IMR-90 (cell line): ENCODE measurements around the gene DAD1. TPM values are rescaled to one million over a fixed set of nuclear protein-coding genes. Genes with fewer than 3 reads are reported as not detected.

ENCODE experiments used
- ATAC-seq: fragments of 200-7000 bp; cut with Tn5 transposase; 2 replicates; pipeline ENCODE4 v1.9.1; 2020; ENCODE audit warnings: low read depth, mild to moderate bottlenecking, moderate library complexity
- BruUV-seq: library from RNA; stranded (reverse); fragments of 400-500 nt; replicated peaks from 2 replicates; lab custom pipeline; 2021; lab: Mats Ljungman, UMichigan
- CTCF ChIA-PET: fragments of 300-600 bp; formaldehyde crosslinking; extraction: SDS; loops from one replicate; lab custom pipeline; 2021; ENCODE audit warnings: antibody characterized with exemption; lab: Yijun Ruan, JAX
- POLR2A ChIA-PET: fragments of 300-600 bp; sonication (Branson Sonifier 250); formaldehyde crosslinking; loops from one replicate; lab custom pipeline; 2022; ENCODE audit warnings: antibody characterized with exemption; ENCODE audit not compliant: unreplicated experiment; lab: Charles Lee
- DNase-seq: peaks from one replicate; pipeline ENCODE4 v3.0.0; 2013
- H2AFZ ChIP-seq: replicated peaks from 2 replicates; pipeline ENCODE3; 2013; ENCODE audit warnings: low read length, mild to moderate bottlenecking; ENCODE audit not compliant: poor library complexity
- H2AK5ac ChIP-seq: 2 replicates; pipeline ENCODE4 v1.6.1; 2013; ENCODE audit warnings: low read depth, low read length, inconsistent platforms
- H2AK9ac ChIP-seq: replicated peaks from 2 replicates; pipeline ENCODE3; 2013; ENCODE audit warnings: mild to moderate bottlenecking, low read depth, low read length, moderate library complexity; ENCODE audit not compliant: poor library complexity
- H2BK120ac ChIP-seq: 2 replicates; pipeline ENCODE4 v1.6.1; 2013; ENCODE audit warnings: low read depth, low read length, inconsistent platforms
- H2BK15ac ChIP-seq: 3 replicates; pipeline ENCODE4 v1.6.1; 2013; ENCODE audit warnings: low read depth, low read length, inconsistent platforms
- H2BK20ac ChIP-seq: 2 replicates; pipeline ENCODE4 v1.6.1; 2013; ENCODE audit warnings: low read depth, mild to moderate bottlenecking, inconsistent platforms, low read length, moderate library complexity
- H2BK5ac ChIP-seq: 2 replicates; pipeline ENCODE4 v1.6.1; 2013; ENCODE audit warnings: mild to moderate bottlenecking, low read depth, low read length, inconsistent platforms; ENCODE audit not compliant: poor library complexity, severe bottlenecking
- H3K14ac ChIP-seq: replicated peaks from 2 replicates; pipeline ENCODE4 v1.6.1; 2013; ENCODE audit warnings: low read depth, low read length, inconsistent platforms
- H3K18ac ChIP-seq: 2 replicates; pipeline ENCODE4 v1.6.1; 2013; ENCODE audit warnings: low read depth, low read length, control low read depth
- H3K23ac ChIP-seq: 2 replicates; pipeline ENCODE4 v1.6.1; 2013; ENCODE audit warnings: low read depth, low read length, inconsistent platforms
- H3K27ac ChIP-seq: 2 replicates; pipeline ENCODE4 v1.5.1; 2013; ENCODE audit warnings: mild to moderate bottlenecking, control low read depth, low read length; ENCODE audit not compliant: insufficient read depth
- H3K27me3 ChIP-seq: 2 replicates; pipeline ENCODE4 v1.6.1; 2013; ENCODE audit warnings: low read length; ENCODE audit not compliant: control insufficient read depth, insufficient read depth
- H3K36me3 ChIP-seq: 2 replicates; pipeline ENCODE4 v1.6.1; 2013; ENCODE audit warnings: low read length, mixed read lengths; ENCODE audit not compliant: control insufficient read depth, insufficient read depth
- H3K4ac ChIP-seq: 2 replicates; pipeline ENCODE4 v1.6.1; 2013; ENCODE audit warnings: low read depth, low read length, inconsistent platforms
- H3K4me1 ChIP-seq: 2 replicates; pipeline ENCODE4 v1.6.1; 2013; ENCODE audit warnings: low read length, mixed read lengths; ENCODE audit not compliant: control insufficient read depth, insufficient read depth
- H3K4me2 ChIP-seq: 2 replicates; pipeline ENCODE4 v1.6.1; 2013; ENCODE audit warnings: low read depth, mild to moderate bottlenecking, control low read depth, low read length, moderate library complexity
- H3K4me3 ChIP-seq: 2 replicates; pipeline ENCODE4 v1.5.1; 2013; ENCODE audit warnings: low read depth, mild to moderate bottlenecking, control low read depth, low read length, moderate library complexity; ENCODE audit not compliant: insufficient read depth
- H3K56ac ChIP-seq: 2 replicates; pipeline ENCODE4 v1.6.1; 2013; ENCODE audit warnings: low read length, inconsistent platforms; ENCODE audit not compliant: insufficient read depth; ENCODE audit errors: extremely low read depth
- H3K79me1 ChIP-seq, 2 experiments: 2 replicates each; pipeline ENCODE4 v1.6.1; 2013; ENCODE audit warnings: low read length in 2 of 2, inconsistent platforms in 1 of 2, low read depth in 1 of 2
- H3K9ac ChIP-seq: 2 replicates; pipeline ENCODE4 v1.6.1; 2013; ENCODE audit warnings: low read depth, low read length, control low read depth
- H3K9me1 ChIP-seq: 2 replicates; pipeline ENCODE4 v1.6.1; 2013; ENCODE audit warnings: low read length, inconsistent platforms; ENCODE audit not compliant: insufficient read depth
- H3K9me3 ChIP-seq: 2 replicates; pipeline ENCODE4 v1.6.1; 2013; ENCODE audit warnings: low read length; ENCODE audit not compliant: control insufficient read depth, insufficient read depth
- H4K20me1 ChIP-seq: 2 replicates; pipeline ENCODE4 v1.6.1; 2013; ENCODE audit warnings: low read length, inconsistent platforms; ENCODE audit not compliant: insufficient read depth
- H4K5ac ChIP-seq: 2 replicates; pipeline ENCODE4 v1.6.1; 2013; ENCODE audit warnings: mild to moderate bottlenecking, low read depth, low read length, control low read depth
- H4K8ac ChIP-seq, 2 experiments: 2 replicates each; pipeline ENCODE4 v1.6.1; 2013; ENCODE audit warnings: low read depth in 2 of 2, low read length in 2 of 2, control low read depth in 1 of 2, inconsistent platforms in 1 of 2
- H4K91ac ChIP-seq: 2 replicates; pipeline ENCODE4 v1.6.1; 2013; ENCODE audit warnings: low read depth, low read length, inconsistent platforms; ENCODE audit not compliant: insufficient read depth
- BHLHE40 ChIP-seq: fragments of 150-350 bp; IDR thresholded peaks from 2 replicates; pipeline ENCODE4 v1.6.1; 2016; ENCODE audit warnings: mild to moderate bottlenecking, low read depth, low read length
- CEBPB ChIP-seq: IDR thresholded peaks from 2 replicates; pipeline ENCODE4 v1.6.1; 2012; ENCODE audit warnings: low read depth, low read length, improper control_type of control experiment
- CTCF ChIP-seq: conservative IDR thresholded peaks from 2 replicates; pipeline ENCODE4 v1.5.1; 2012; ENCODE audit warnings: mild to moderate bottlenecking, low read depth, low read length, improper control_type of control experiment
- MAZ ChIP-seq: IDR thresholded peaks from 2 replicates; pipeline ENCODE4 v1.6.1; 2012; ENCODE audit warnings: low read depth, mild to moderate bottlenecking, low read length, improper control_type of control experiment, moderate library complexity, borderline replicate concordance
- NFE2L2 ChIP-seq: fragments of 150-350 bp; IDR thresholded peaks from 2 replicates; pipeline ENCODE4 v1.6.1; 2016; ENCODE audit warnings: low read depth, mild to moderate bottlenecking, low read length
- RAD21 ChIP-seq: IDR thresholded peaks from 2 replicates; pipeline ENCODE4 v1.6.1; 2012; ENCODE audit warnings: low read length, improper control_type of control experiment
- RCOR1 ChIP-seq: IDR thresholded peaks from 2 replicates; pipeline ENCODE4 v1.6.1; 2012; ENCODE audit warnings: mild to moderate bottlenecking, low read length, improper control_type of control experiment; ENCODE audit not compliant: insufficient replicate concordance
- RFX5 ChIP-seq: IDR thresholded peaks from 2 replicates; pipeline ENCODE4 v1.8.0; 2012; ENCODE audit warnings: low read depth, mild to moderate bottlenecking, low read length, moderate library complexity
- whole genome bisulfite sequencing, 2 experiments: methylation state at CpG; one replicate each; pipeline versions ENCODE4 v1.1.5 to v1.1.7; 2013; ENCODE audit warnings: missing lambda C conversion rate in 2 of 2; ENCODE audit not compliant: insufficient read length in 1 of 2; ENCODE audit errors: extremely low coverage in 2 of 2; 5-methylcytosine and 5-hydroxymethylcytosine counted together
- dilution Hi-C: fragments of 300-500 bp; cut with HindIII; formaldehyde crosslinking; loops from one replicate; pipeline ENCODE4 v1.14.3; 2018; ENCODE audit warnings: low sequenced_read_pairs; ENCODE audit not compliant: unreplicated experiment
- in situ Hi-C: fragments of 300-500 bp; cut with MboI; formaldehyde crosslinking; loops from 3 replicates; pipeline ENCODE4 v1.14.3; 2019; ENCODE audit warnings: low sequenced_read_pairs, inconsistent platforms, mixed read lengths
- intact Hi-C: fragments of 100-400 bp; cut with micrococcal nuclease; formaldehyde crosslinking; loops from 2 replicates; pipeline ENCODE4 v1.10.0; 2022
- polyA plus RNA-seq, 3 experiments: library from polyadenylated mRNA; depleted of rRNA; stranded (reverse); fragments of >200 nt; gene quantifications; 2 replicates each; pipeline ENCODE4 v1.2.3, GENCODE V29; 2012; ENCODE audit warnings: low replicate concordance in 1 of 3
- total RNA-seq: library from RNA; depleted of rRNA; stranded (reverse); fragments of >200 nt; gene quantifications from 2 replicates; pipeline ENCODE4 v1.2.3, GENCODE V29; 2012
- TF ChIP-seq, protein P1 (sequence below): fragments of 150-350 bp; IDR thresholded peaks from 2 replicates; pipeline ENCODE4 v1.6.1; 2017; ENCODE audit warnings: mild to moderate bottlenecking, antibody characterized with exemption, low read length, low read depth
- TF ChIP-seq, protein P2 (sequence below): fragments of 150-350 bp; IDR thresholded peaks from 2 replicates; pipeline ENCODE4 v1.6.1; 2016; ENCODE audit warnings: low read depth, mild to moderate bottlenecking, low read length, moderate library complexity, borderline replicate concordance

DAD1 gene
- total and polyA plus RNA-seq, 2 of the 4 experiments (the other 2 are of a cell fraction) = 396 to 496 TPM

- in situ Hi-C loops = loop anchor here (5.0 to 10.0 kb wide), 4 partner anchors 166 to 507 kb away; partner anchors contain the start of gene OXA1L
These were observed 31.2 kb downstream of the DAD1 start for GRCh38 chr14:22557846-22558220.

More at GRCh38 chr14:22557846-22558220, 31.2 kb downstream of the DAD1 start:
- Histone ChIP-seq H2AFZ (no peak overlapping the region), H2AK9ac (no peak overlapping the region), H2BK5ac (no peak overlapping the region), H2BK120ac (no peak overlapping the region), H3K27me3 (no peaks in the 10 kb centered on the region), H3K9ac (no peak overlapping the region), H3K27ac (no peak overlapping the region), H2AK5ac (no peak overlapping the region), H3K4me3 (no peak overlapping the region), H4K91ac (no peak overlapping the region), H3K9me3 (no peaks in the 10 kb centered on the region), H2BK15ac (no peak overlapping the region), H3K79me1 (peaks cover 0 to 5% of the 10 kb centered on the region in 2 experiments; a peak in 1 of 4 replicates), H3K18ac (no peak overlapping the region), H4K20me1 (no peaks in the 10 kb centered on the region), H2BK20ac (no peak overlapping the region), H3K4me1 (peaks cover 13% of the 10 kb centered on the region), H3K9me1 (peaks cover 8% of the 10 kb centered on the region), H3K56ac (no peak overlapping the region), H3K36me3 (no peaks in the 10 kb centered on the region), H4K8ac (peak overlapping the region; percentile 65 to 68; a peak in 2 of 4 replicates), H3K4me2 (no peak overlapping the region), H3K14ac (no peak overlapping the region), H3K23ac (no peak overlapping the region), H4K5ac (no peak overlapping the region), H3K4ac (no peak overlapping the region)
- ChIA-PET CTCF (no interaction called here), POLR2A (no interaction called here)
- DNase-seq (no peak), ATAC-seq (no peak)
- TF ChIP-seq RCOR1 (no peak), NFE2L2 (no peak), BHLHE40 (no peak), CEBPB (no peak), CTCF (no peak), MAZ (no peak), RFX5 (no peak), RAD21 (no peak)
- TF ChIP-seq, protein P1, sequence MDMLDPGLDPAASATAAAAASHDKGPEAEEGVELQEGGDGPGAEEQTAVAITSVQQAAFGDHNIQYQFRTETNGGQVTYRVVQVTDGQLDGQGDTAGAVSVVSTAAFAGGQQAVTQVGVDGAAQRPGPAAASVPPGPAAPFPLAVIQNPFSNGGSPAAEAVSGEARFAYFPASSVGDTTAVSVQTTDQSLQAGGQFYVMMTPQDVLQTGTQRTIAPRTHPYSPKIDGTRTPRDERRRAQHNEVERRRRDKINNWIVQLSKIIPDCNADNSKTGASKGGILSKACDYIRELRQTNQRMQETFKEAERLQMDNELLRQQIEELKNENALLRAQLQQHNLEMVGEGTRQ = no peak
- TF ChIP-seq, protein P2, sequence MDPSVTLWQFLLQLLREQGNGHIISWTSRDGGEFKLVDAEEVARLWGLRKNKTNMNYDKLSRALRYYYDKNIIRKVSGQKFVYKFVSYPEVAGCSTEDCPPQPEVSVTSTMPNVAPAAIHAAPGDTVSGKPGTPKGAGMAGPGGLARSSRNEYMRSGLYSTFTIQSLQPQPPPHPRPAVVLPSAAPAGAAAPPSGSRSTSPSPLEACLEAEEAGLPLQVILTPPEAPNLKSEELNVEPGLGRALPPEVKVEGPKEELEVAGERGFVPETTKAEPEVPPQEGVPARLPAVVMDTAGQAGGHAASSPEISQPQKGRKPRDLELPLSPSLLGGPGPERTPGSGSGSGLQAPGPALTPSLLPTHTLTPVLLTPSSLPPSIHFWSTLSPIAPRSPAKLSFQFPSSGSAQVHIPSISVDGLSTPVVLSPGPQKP = no peak
- BruUV-seq = no TSS peak
- WGBS, 2 experiments = no CpG with 5 or more reads among the region's 1 CpG
- intact Hi-C loops (loop anchor here (1.0 to 10.0 kb wide), 11 partner anchors 95 to 747 kb away; partner anchors contain the start of genes BCL2L2, CDH24, MMP14 and OXA1L), dilution Hi-C loops (no loop called here)
